GM12874 (cell line): Measurements from ENCODE around the gene ABCC1.

Experiments
- TF ChIP-seq, protein P1 (sequence below): IDR thresholded peaks from 2 replicates; pipeline ENCODE4 v1.5.1; 2011; ENCODE audit warnings: low read depth, mild to moderate bottlenecking, control low read depth, low read length, moderate library complexity; ENCODE audit not compliant: insufficient read depth

The ABCC1 gene

GRCh38 chr16:15955425-15955824 is 6.0 kb downstream of the ABCC1 start:
- TF ChIP-seq, protein P1, sequence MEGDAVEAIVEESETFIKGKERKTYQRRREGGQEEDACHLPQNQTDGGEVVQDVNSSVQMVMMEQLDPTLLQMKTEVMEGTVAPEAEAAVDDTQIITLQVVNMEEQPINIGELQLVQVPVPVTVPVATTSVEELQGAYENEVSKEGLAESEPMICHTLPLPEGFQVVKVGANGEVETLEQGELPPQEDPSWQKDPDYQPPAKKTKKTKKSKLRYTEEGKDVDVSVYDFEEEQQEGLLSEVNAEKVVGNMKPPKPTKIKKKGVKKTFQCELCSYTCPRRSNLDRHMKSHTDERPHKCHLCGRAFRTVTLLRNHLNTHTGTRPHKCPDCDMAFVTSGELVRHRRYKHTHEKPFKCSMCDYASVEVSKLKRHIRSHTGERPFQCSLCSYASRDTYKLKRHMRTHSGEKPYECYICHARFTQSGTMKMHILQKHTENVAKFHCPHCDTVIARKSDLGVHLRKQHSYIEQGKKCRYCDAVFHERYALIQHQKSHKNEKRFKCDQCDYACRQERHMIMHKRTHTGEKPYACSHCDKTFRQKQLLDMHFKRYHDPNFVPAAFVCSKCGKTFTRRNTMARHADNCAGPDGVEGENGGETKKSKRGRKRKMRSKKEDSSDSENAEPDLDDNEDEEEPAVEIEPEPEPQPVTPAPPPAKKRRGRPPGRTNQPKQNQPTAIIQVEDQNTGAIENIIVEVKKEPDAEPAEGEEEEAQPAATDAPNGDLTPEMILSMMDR = no peak

DNA sequence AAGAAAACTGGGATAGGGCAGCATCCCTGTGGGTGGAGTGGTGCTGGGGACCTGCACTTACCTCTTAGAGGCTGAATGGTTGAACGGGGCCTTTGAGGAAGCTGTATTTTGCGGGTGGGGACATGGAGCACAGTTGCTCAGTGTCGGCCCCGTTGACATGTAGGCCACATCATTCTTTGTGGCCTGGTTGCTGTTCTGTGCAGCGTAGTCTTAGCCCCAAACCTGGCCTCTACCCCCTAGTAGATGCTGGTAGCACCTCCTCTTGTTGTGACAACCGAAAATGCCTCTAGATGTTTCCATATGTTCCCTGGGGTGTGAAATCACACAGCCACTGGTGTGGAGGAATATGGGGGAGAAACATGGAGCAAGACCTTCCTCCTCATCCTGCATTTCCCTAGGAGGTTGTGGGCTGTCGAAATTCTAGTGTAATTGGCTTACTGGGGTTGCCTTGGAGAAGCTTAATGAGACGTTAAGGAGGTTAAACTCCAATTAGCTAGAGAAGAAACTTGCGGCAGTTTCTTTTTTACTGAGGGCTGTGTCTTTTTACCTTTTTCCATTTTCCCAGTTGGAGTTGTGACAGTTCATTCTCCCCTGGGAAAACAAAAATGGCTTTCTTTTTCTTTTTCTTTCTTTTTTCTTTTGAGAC is 9.4 kb downstream of the ABCC1 start:
- TF ChIP-seq, protein P1 = no peak

- TF ChIP-seq, protein P1 = no peak
Observed at GRCh38 chr16:15960124-15960971, 10.9 kb downstream of the ABCC1 start.

DNA sequence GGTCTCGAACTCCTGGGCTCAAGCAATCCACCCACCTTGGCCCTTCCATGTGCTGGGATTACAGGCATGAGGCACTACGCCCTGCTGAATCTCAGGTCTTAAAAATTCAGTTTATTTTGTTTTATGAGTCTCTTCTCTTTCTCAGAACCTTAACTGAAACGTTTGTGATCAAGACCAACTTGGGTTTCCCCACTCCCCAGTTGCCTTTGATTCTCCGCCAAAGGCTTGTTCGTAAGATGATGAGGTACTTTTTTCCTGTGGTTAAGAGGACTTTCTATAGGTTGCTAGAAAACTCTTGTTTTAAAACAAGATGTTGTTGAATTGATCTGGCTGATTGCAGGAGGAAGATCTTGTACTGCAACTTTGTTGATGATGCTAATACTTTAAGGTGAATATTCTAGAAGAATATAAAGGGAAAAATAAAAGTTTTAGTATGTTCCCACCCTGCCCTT is 11.7 kb downstream of the ABCC1 start:
- TF ChIP-seq, protein P1 = no peak

DNA sequence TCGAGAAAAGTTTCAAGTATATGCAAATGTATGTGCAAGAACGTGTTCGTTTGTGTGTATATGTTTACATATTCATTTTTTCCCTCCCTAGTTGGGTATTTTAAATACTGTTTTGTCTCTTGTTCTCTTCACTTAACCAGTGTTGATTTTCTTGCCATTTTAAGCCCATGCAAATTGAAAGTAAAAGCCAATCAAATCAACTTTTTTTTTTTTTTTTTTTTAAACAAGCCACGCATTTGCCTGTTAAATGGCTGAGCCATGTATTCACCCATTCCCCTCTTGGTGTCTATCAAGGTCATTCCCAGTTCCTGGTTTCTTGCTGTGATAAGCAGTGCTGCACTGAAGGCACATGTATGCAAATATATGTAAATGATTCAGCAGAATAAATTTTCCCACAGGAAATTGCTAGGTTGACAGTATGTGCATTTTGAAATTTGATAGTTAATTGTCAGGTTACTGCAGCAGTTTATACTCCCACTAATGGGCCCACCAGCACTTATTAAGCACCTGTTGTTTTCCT is 12.2 kb downstream of the ABCC1 start:
- TF ChIP-seq, protein P1 = no peak

- TF ChIP-seq, protein P1 = no peak
Observed at GRCh38 chr16:15963307-15963910, 14.0 kb downstream of the ABCC1 start.

GRCh38 chr16:15966420-15966819 is 17.0 kb downstream of the ABCC1 start:
- TF ChIP-seq, protein P1 = no peak
